C4-2B (cell line): ENCODE data around the gene HAO1.

Experiments
- H3K27ac ChIP-seq: fragments of 450-650 bp; 2 replicates; pipeline ENCODE4 v1.5.1; 2017
- CTCF ChIP-seq: fragments of 450-650 bp; conservative IDR thresholded peaks from 2 replicates; pipeline ENCODE4 v1.5.1; 2017; ENCODE audit warnings: mild to moderate bottlenecking
- ZFX ChIP-seq: fragments of 450-650 bp; IDR thresholded peaks from 2 replicates; pipeline ENCODE4 v1.6.1; 2017

HAO1 gene

GRCh38 chr20:7926767-7927166 is 13.5 kb downstream of the HAO1 start:
- H3K27ac ChIP-seq: no peak overlapping the region
- peak; percentile 69 for TF ChIP-seq CTCF
- no peak for TF ChIP-seq ZFX

- H3K27ac ChIP-seq: no peak overlapping the region
Measured at GRCh38 chr20:7926323-7926722, 13.9 kb downstream of the HAO1 start.

GRCh38 chr20:7924692-7925091 is 15.6 kb downstream of the HAO1 start:
- no peak overlapping the region for H3K27ac ChIP-seq
- TF ChIP-seq ZFX (no peak), CTCF (no peak)

More at GRCh38 chr20:7926323-7926722, 13.9 kb downstream of the HAO1 start:
- TF ChIP-seq ZFX (no peak), CTCF (no peak)

- no peak for TF ChIP-seq ZFX
- no peak for TF ChIP-seq CTCF
- no peak overlapping the region for H3K27ac ChIP-seq
Measured at GRCh38 chr20:7916648-7917047, 23.6 kb downstream of the HAO1 start.

GRCh38 chr20:7912551-7912950 is 27.7 kb downstream of the HAO1 start:
- H3K27ac ChIP-seq: no peak overlapping the region
- TF ChIP-seq CTCF (no peak), ZFX (no peak)

GRCh38 chr20:7911586-7912330 is 28.5 kb downstream of the HAO1 start:
- TF ChIP-seq CTCF: no peak
- no peak for TF ChIP-seq ZFX
- no peak overlapping the region for H3K27ac ChIP-seq

- H3K27ac ChIP-seq: no peak overlapping the region
- TF ChIP-seq ZFX: no peak
- TF ChIP-seq CTCF: no peak
Measured at GRCh38 chr20:7908905-7909304, 31.4 kb downstream of the HAO1 start.
